A549 treated with Hydrocortisone at 1 μM for 4 hours (cell line): ENCODE data around the gene MAMSTR. TPM values are rescaled to one million over a fixed set of nuclear protein-coding genes. Genes with fewer than 3 reads are reported as not detected.

Source experiments
- total RNA-seq: library from RNA; stranded (reverse); fragments of 200-300 nt; extraction: Qiagen RNA extraction; gene quantifications from 5 replicates; pipeline ENCODE4 v1.2.3, GENCODE V29; 2022

The MAMSTR gene
- 0.23 to 0.53 TPM (median 0.43 TPM) in 5 replicates for total RNA-seq

GRCh38 chr19:48719263-48720171, at the start of gene MAMSTR:
Gene MAMSTR (minus strand): TSS chr19:48719725. CDS start chr19:48719031, 694 bp downstream.

GRCh38 chr19:48755084-48755641, 35.6 kb upstream of the MAMSTR start, which contains the start of gene FGF21:
Gene FGF21 (plus strand): TSS chr19:48755524. CDS start chr19:48756237, 713 bp downstream.

GRCh38 chr19:48752496-48753365, 33.2 kb upstream of the MAMSTR start, which contains the start of gene FUT1:
Gene FUT1 (minus strand): TSS chr19:48752641. CDS start chr19:48751281, 1,360 bp downstream.

GRCh38 chr19:48746738-48747575, 27.4 kb upstream of the MAMSTR start, which contains the start of gene IZUMO1:
Gene IZUMO1 (minus strand): TSS chr19:48746909. CDS start chr19:48745859, 1,050 bp downstream.

GRCh38 chr19:48740164-48740972, 20.8 kb upstream of the MAMSTR start, which contains the start of gene RASIP1:
Gene RASIP1 (minus strand): TSS chr19:48740610. CDS start chr19:48740282, 328 bp downstream.

GRCh38 chr19:48695743-48696352, 23.7 kb downstream of the MAMSTR start, which contains the start of gene FUT2:
Gene FUT2 (plus strand): TSS chr19:48695971. CDS start chr19:48702957, 6,986 bp downstream.

GRCh38 chr19:48672994-48673393, 46.5 kb downstream of the MAMSTR start, which contains the start of gene NTN5:
Gene NTN5 (minus strand): TSS chr19:48673017. CDS start chr19:48670986, 2,031 bp downstream.

Other genes starting within 250 kb of the MAMSTR start
- 2.7 to 5.6 TPM (median 4.5 TPM) in 5 replicates for gene LMTK3, start 207.9 kb downstream of the MAMSTR start, total RNA-seq
- gene SULT2B1, start 167.6 kb downstream of the MAMSTR start, total RNA-seq = 12.0 to 17.5 TPM (median 14.0 TPM) in 5 replicates
- not detected in 5 replicates for gene SPACA4, start 113.0 kb downstream of the MAMSTR start, total RNA-seq
- gene FAM83E, start 104.6 kb downstream of the MAMSTR start, total RNA-seq = 0.10 to 0.36 TPM (median 0.15 TPM) in 5 replicates
- 3,143 to 3,491 TPM (median 3,212 TPM) in 5 replicates for gene RPL18, start 100.5 kb downstream of the MAMSTR start, total RNA-seq
- gene SPHK2, start 100.2 kb downstream of the MAMSTR start, total RNA-seq = 12.5 to 17.2 TPM (median 14.5 TPM) in 5 replicates
- 1.6 to 2.3 TPM (median 1.8 TPM) in 5 replicates for gene DBP, start 82.3 kb downstream of the MAMSTR start, total RNA-seq
- gene CA11, start 73.5 kb downstream of the MAMSTR start, total RNA-seq = 6.7 to 12.0 TPM (median 10.7 TPM) in 5 replicates
- 0.12 to 0.20 TPM (median 0.16 TPM) in 5 replicates for gene NTN5, start 46.7 kb downstream of the MAMSTR start, total RNA-seq
- gene FUT2, start 23.8 kb downstream of the MAMSTR start, total RNA-seq = not detected in 5 replicates
- gene RASIP1, start 20.9 kb upstream of the MAMSTR start, total RNA-seq = 0.31 to 0.66 TPM (median 0.43 TPM) in 5 replicates
- not detected in 5 replicates for gene IZUMO1, start 27.2 kb upstream of the MAMSTR start, total RNA-seq
- 0.10 to 0.16 TPM (median 0.12 TPM) in 5 replicates for gene FUT1, start 32.9 kb upstream of the MAMSTR start, total RNA-seq
- not detected in 5 replicates for gene FGF21, start 35.8 kb upstream of the MAMSTR start, total RNA-seq
- gene BCAT2, start 91.3 kb upstream of the MAMSTR start, total RNA-seq = 50.3 to 63.4 TPM (median 60.0 TPM) in 5 replicates
- gene HSD17B14, start 116.8 kb upstream of the MAMSTR start, total RNA-seq = 12.0 to 17.2 TPM (median 13.8 TPM) in 5 replicates
- gene PLEKHA4, start 148.9 kb upstream of the MAMSTR start, total RNA-seq = 1.2 to 1.9 TPM (median 1.3 TPM) in 5 replicates
- 74.1 to 126 TPM (median 95.1 TPM) in 5 replicates for gene PPP1R15A, start 152.7 kb upstream of the MAMSTR start, total RNA-seq
- gene TULP2, start 179.0 kb upstream of the MAMSTR start, total RNA-seq = not detected in 5 replicates
- gene NUCB1, start 180.6 kb upstream of the MAMSTR start, total RNA-seq = 189 to 243 TPM (median 200 TPM) in 5 replicates
- 0.60 to 1.7 TPM (median 1.6 TPM) in 5 replicates for gene DHDH, start 214.0 kb upstream of the MAMSTR start, total RNA-seq
- 294 to 372 TPM (median 330 TPM) in 5 replicates for gene BAX, start 235.2 kb upstream of the MAMSTR start, total RNA-seq
- 16,127 to 23,622 TPM (median 17,895 TPM) in 5 replicates for gene FTL, start 245.6 kb upstream of the MAMSTR start, total RNA-seq